Choroid plexus epithelial cell (primary cell): Measurements from ENCODE around the gene EGFL7.

Source experiments
- DNase-seq: peaks from one replicate; pipeline ENCODE4 v3.0.0-alpha.2; 2010; ENCODE audit warnings: low read depth
- H3K4me3 ChIP-seq: 2 replicates; pipeline ENCODE4 v1.5.1; 2011; ENCODE audit warnings: low read depth, mild to moderate bottlenecking, control low read depth, low read length, moderate library complexity
- TF ChIP-seq, protein P1 (sequence below): conservative IDR thresholded peaks from 2 replicates; pipeline ENCODE4 v1.5.1; 2011; ENCODE audit warnings: low read depth, mild to moderate bottlenecking, control low read depth, inconsistent platforms, low read length, moderate library complexity

EGFL7 gene

DNA sequence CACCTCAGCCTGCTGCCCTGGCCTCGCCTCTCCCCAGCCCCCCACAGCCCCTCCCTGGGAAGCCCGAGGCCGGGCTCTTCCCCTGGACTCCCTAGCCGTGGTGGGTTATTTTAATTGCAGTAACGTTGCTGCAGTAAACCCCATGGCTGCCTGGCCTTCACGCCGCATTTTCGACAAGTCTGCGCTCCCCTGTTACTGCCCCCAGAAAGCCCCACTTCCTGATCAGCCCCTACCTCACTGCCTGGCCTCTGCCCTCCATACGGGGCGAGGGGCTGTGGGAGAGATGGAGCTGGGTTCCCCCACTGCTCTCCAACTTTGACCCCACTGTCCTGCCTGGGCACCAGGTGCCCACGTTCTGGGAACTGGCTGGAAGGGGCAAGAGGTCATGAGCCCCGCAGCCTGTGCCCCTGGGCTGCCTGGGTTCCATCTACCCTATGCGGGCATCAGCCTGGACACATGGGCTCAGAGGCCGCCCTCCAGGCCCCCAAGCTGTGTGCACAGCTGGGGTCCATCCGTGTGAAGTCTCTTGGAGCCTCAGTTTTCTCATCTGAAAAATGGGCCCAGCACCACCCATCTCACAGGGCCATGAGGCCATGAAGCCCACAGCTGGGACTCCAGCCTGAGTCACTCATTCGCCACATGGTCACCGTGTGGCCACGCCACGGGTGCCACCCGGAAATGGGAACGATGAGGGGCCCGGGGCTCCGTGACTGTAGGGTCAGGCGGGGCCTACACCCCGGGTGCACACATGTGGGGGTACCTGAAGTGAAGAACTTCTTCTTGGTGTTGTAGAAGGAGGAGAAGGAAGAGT is 11.5 kb downstream of the EGFL7 start:
- no peak overlapping the region for H3K4me3 ChIP-seq
- no peak for DNase-seq
- TF ChIP-seq, protein P1, sequence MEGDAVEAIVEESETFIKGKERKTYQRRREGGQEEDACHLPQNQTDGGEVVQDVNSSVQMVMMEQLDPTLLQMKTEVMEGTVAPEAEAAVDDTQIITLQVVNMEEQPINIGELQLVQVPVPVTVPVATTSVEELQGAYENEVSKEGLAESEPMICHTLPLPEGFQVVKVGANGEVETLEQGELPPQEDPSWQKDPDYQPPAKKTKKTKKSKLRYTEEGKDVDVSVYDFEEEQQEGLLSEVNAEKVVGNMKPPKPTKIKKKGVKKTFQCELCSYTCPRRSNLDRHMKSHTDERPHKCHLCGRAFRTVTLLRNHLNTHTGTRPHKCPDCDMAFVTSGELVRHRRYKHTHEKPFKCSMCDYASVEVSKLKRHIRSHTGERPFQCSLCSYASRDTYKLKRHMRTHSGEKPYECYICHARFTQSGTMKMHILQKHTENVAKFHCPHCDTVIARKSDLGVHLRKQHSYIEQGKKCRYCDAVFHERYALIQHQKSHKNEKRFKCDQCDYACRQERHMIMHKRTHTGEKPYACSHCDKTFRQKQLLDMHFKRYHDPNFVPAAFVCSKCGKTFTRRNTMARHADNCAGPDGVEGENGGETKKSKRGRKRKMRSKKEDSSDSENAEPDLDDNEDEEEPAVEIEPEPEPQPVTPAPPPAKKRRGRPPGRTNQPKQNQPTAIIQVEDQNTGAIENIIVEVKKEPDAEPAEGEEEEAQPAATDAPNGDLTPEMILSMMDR = no peak

DNA sequence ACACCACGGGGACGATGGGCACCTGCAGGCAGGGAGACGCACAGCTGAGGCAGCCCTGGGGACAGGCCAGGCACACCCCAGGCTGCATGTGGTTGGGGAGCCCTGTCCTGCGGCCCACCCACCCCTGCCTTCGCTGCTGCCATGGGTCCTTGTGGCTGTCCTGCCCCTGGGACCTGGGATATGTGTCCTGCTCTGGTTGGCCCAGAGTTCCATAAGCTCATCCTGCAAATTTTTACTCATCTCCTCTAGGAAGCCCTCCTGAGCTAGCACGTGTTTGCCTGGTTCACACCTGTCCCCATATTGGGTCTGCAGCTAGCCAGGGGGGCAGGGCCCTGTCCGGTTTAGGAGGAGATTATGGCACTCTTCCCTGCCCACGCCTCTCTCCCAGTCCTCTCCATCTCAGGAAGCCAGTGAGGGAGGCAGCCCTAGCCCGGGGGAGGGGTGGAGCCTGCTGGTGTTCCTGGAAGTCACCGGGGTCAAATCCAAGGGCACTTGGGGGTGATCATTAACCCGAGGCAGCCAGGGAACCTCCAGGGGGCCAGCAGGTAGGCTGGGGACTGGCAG is 12.2 kb downstream of the EGFL7 start:
- TF ChIP-seq, protein P1 = no peak
- no peak overlapping the region for H3K4me3 ChIP-seq
- no peak for DNase-seq

DNA sequence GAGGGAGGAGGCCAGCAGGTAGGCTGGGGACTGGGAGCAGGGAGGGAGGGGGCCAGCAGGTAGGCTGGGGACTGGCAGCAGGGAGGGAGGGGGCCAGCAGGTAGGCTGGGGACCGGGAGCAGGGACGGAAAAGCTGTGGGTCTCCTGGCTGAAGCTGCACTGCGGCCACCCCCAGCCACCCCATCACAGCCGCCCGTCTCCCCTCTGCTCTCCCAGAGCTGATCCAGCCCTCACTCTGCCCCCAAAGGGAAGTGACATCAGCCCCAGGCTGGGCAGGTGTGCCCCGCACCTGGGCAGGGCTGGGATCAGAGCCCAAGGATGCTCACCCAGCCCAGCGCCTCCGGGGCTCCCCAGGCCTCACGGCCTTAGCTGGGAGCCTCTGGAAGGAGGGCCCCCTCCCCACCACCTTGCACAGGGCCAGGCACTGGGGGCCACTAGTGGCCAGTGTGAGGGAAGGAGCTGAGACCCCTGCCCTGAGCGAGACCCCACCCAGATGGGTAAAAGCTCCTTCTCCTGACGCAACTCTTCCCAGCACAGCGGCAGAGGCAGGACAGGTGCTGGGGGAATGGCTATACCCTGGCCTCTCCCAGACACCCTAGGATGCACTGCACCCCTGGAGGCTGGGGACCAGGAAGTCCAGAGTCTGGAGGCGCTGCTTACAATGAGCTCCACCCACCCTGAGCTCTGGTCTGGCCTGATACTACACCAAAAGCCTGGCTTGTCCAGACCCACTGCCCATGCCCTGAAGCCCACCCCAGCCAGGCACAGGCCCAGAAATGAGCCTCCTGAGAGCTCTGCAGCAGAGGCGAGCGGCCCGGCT is 13.0 kb downstream of the EGFL7 start:
- H3K4me3 ChIP-seq = no peak overlapping the region
- TF ChIP-seq, protein P1 = no peak
- no peak for DNase-seq

DNA sequence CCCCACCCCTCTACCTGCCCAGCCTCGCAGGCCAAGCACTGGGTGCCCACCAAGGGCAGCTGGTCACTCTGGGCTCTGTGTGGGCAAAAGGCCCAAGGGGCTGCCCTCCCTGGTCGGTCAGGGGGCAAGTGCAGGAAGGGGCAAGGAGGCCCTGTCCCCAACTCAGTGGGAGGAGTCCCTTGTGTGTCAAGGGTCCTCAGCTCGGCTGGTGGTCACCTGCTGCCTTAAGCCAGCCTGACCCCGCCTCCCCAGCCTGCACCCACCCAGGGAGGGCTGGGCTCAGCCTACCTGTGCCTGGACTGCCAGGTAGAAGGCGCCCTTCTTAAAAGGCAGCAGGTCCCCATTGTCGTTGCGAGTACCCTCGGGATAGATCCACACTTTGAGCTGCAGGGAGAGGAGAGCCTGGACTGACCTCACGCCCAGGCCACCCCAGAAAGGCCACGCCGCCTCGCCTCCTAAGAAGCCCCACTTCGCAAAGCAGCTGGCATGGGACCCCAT is 13.6 kb downstream of the EGFL7 start:
- TF ChIP-seq, protein P1 = no peak
- no peak for DNase-seq
- H3K4me3 ChIP-seq = no peak overlapping the region

DNA sequence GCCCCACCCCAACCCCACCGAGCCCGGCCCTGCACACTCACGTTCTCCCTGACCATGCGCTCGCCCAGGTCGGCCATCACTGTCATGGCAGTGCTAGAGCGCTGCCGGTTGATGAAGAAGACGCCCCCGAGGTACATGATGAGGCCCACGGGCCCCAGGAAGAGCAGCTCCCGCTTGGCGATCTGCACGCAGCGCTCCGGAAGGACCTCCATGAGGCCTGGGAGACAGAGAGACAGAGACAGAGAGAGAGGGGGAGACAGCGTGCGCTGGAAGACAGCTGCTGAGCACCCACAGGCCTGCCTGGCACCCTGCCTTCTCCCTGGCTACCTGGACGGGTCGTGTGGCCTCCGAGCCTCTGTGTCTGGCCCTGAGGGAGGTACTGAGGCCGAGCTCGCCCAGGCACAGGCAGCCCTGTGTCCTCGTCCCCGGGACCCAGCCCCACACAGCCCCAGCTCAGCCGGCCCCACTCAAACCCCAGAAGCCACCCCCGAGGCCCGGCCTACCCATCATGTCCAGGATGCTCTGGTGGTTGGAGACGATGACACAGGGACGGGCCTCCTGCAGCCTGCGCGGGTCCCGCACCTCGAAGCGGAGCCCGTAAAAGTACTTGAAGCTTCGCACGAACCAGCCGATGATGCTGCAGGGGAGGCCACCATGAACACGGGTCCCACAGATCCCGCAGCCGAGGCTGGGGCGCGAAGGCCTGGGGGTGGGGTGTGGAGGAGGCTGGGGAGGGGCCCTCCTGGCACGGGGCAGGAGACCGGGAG is 14.4 kb downstream of the EGFL7 start:
- H3K4me3 ChIP-seq = no peak overlapping the region
- DNase-seq = no peak
- TF ChIP-seq, protein P1 = no peak

DNA sequence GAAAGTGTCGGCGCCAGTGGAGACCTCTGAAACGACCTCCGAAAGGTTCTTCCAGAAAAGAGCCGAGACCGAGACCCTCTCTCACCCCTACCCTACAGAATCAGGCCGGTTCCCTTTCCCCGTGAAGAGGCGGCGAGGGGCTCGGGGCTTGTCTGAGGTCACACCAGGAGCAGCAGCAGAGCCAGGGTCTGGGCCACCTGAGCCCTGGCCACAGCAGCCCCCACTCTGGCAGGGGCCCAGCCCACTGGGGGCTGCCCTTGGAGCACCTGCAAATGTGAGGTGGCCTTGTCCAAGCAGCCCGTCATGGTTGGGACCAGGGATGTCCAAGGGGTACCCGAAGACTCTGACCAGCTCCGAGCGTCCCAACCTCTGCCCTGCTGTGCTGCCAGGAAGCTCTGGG is 15.3 kb downstream of the EGFL7 start:
- no peak for DNase-seq
- TF ChIP-seq, protein P1 = no peak
- no peak overlapping the region for H3K4me3 ChIP-seq
